NCI-H2107 treated with DMSO at 0.1 percent for 48 hours (cell line): Measurements from ENCODE around the gene GPX2.

Source experiments
- DNase-seq: peaks from one replicate; lab custom pipeline; 2025; ENCODE audit not compliant: unreplicated experiment; lab: John Stamatoyannopoulos, UW

The GPX2 gene

GRCh38 chr14:64942531-64943111 lies at the start of gene GPX2:
TSS of gene GPX2 (minus strand) at chr14:64942745. CDS start at chr14:64942726, 19 bp downstream.
- DNase-seq: peak; percentile 97

GRCh38 chr14:64990939-64991338 lies 48.4 kb upstream of the GPX2 start:
- DNase-seq: no peak

DNA sequence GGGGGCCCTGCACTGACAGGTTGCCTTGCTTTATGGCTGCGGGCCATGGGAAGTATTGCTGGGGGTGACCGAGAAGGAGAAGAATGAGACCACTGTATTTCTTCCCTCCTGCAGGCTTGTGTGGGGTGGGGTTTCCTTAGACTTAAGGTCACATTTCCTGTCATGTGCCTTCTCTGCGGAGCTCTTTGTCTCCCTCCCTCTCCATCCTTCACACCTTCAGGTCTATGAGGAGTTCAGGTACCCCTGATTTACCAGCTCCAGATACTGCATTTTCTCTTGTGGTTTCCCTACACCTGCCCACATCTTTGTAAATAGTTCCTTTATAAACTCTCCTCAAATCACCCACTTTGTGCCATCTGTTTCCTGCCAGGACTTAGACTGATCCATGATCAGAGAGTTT lies 47.8 kb upstream of the GPX2 start:
- DNase-seq: peak; percentile 53

DNA sequence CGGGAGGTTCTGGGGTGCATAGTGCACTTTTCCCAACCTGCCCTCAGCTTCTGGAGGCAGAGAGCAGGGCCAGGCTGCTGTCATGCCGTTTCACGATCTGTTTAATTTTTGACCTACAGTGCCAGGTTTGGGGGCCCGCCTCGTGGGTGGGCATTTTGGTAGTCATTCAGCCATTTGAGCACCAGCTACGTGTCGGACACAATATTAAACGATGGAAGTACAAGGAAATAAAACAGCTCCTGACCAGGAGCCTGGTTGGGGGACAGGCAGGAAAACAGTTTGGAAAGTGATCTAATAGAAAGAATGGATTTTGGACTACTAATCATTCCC lies 44.9 kb upstream of the GPX2 start:
- no peak for DNase-seq

GRCh38 chr14:64986648-64987437 lies 44.3 kb upstream of the GPX2 start, which contains the start of gene FNTB:
TSS of gene FNTB (plus strand) at chr14:64986895. CDS start at chr14:64986954, 59 bp downstream.
- peak; percentile 99 for DNase-seq

GRCh38 chr14:64983439-64984310 lies 41.1 kb upstream of the GPX2 start:
- DNase-seq: peak; percentile 80

DNA sequence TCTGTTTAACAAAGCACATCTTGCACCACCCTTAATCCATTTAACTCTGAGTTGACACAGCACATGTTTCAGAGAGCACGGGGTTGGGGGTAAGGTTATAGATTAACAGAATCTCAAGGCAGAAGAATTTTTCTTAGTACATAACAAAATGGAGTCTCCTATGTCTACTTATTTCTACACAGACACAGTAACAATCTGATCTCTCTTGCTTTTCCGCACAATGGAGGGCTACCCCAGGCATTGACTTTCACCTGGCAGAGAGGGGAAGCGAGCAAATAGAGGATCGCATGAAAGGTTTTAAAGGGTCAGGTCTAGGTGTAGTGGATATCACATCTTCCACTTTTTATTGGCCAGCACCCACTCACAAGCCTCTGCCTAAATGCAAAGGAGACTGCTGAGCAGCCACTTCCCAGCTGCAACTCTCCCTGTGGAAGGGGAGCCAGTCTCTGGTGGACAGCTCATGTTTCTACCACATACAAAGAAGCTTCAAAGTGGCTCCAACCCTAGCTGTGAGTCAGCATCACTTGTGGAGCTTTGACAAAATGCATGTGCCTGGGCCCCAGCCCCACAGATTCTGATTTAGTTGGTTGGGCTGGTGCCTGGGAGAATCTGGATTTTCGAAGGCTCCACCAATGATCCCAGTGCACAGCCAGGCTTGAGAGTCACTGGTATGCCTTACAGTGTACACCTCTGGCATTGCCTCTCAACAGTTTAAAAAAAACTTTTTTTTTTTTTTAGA lies 37.0 kb upstream of the GPX2 start:
- peak; percentile 84 for DNase-seq

DNA sequence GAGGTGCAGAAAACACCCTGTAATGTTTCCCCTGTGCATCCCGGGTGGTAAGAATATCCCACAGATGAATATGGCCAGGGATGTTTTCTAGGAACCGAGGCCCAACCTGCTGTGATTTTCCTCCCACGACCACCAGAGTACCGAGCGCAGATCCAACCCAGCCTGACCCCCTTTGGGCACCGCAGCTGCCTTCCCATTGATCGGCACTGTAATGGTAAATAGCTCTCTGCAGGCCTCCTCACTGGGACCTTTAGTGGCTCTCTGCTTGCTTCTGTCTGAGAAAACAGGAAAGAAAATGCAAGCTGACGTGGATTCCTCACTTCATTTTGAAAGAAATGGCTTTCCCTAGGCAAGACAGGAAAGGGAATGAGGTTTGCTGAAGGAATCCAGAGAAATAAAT lies 32.0 kb upstream of the GPX2 start:
- no peak for DNase-seq

DNA sequence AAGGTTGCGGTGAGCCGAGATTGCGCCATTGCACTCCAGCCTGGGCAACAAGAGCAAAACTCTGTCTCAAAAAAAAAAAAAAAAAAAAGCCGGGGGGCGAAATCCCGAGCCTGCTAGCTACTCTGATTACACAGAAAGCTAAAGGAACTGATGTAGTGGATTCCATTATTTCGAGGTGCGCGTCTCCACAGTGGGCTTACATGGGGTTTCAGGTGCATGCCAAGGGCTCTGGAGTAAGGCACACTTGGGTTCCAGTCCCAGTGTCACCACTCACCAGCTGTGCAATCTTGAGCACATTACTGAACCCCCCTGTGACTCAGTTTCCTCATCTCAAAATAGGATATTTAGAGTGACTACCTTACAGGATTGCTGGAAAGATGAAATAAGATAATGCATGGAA lies 31.3 kb upstream of the GPX2 start:
- DNase-seq: no peak

- DNase-seq: no peak
Observed at GRCh38 chr14:64973026-64973442, 30.5 kb upstream of the GPX2 start.

DNA sequence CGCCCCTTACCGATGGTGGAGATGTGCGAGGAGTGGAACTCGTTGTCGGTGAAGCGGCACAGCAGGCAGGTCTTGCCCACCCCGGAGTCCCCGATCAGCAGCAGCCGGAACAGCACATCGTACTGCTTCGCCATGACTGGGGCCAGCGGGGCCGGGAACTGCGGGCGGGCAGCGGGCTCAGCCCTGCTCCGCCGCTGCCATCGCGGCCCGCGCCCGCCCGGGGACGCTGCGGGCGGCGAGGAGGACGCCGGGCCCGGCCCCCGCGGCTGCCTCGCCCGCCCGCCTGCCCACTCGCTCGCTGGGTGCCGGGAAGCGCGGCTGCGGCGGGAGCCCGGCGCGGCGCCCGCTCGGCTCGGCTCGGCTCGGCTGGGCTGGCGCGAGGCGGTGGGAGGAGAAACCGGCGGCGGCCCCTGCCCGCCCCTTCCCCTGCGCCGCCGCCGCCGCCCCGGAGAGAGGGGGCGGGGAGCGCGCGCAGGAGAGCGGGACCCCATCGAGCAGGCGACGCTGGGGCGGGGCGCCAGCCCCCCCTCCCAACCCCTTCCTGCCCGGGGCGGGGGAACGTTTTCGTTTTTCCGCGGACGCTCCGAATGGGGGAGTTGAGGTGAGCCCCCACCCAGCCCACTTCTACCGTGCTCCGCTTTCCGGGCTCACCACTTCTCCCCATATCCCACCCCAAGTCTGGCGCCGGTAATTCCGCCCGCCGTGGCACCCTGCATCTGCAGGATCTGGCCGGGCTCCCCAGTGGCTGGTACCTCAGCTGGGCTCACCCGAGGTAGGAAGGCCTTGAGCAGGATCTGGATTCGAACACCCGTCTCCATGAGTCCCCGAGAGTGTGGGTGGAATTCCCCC lies 29.6 kb upstream of the GPX2 start, which contains the start of gene RAB15:
Gene RAB15, minus strand, starts transcription at position 394 of the 849 bp plus-strand sequence. Its CDS starts 260 bp downstream, at position 134.
- DNase-seq: peak; percentile 18

GRCh38 chr14:64971491-64971942 lies 29.0 kb upstream of the GPX2 start:
- no peak for DNase-seq

DNA sequence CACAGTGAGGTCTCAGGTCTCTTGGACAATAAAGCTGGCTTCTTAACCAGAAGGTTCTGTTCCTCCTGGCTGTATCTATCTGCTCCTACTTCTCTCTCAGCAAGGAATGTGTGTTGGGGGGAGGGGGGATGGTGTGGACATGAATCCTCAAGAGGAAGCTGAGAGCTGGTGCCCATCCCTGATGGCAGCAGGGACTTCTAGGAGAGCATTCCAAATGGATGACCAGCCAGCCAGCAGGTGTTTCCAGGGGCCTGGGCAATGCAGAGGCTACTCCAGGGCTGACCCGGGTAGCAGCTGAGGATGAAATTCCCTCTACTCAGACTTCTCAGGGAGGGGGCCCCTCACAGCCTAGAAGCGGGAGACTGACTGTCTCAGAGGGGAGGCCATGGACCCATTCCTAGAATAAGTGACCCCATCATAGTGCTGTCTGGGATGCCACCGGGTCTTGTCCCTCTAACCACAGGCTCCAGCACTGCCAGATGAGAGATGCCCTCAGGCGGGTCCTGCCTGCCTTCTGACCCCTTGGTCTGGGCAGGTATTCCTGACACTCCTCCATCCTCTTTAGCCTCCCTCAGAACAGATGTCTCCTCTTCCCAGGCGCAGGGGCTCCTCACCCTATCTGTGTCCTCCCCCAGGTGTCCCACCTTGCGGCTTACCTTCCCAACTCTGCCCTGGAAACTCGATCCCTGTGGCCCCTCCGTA lies 28.4 kb upstream of the GPX2 start:
- DNase-seq: no peak

- DNase-seq: peak; percentile 40
Observed at GRCh38 chr14:64970041-64970440, 27.5 kb upstream of the GPX2 start.

GRCh38 chr14:64968651-64969050 lies 26.1 kb upstream of the GPX2 start:
- DNase-seq: no peak

- DNase-seq: no peak
Observed at GRCh38 chr14:64968167-64968566, 25.6 kb upstream of the GPX2 start.

DNA sequence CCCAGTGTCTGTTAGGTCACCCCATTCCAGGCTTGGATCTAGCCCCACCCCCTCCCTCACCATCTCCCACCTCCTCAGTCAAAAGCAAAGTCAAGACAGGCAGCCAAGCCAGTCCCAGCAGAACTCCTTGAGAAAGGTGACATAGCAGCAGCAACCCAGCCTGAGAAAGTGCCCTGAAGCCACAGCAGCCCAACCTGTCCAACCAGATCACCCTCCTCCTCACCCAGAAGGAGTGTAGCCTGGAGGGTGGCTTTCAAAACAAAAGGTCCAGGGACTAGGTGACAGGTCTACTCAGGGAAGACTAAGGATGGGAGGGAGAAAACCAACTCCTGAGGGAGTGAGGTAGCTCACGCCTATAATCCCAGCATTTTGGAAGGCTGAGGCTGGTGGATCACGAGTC lies 24.4 kb upstream of the GPX2 start:
- DNase-seq: no peak

DNA sequence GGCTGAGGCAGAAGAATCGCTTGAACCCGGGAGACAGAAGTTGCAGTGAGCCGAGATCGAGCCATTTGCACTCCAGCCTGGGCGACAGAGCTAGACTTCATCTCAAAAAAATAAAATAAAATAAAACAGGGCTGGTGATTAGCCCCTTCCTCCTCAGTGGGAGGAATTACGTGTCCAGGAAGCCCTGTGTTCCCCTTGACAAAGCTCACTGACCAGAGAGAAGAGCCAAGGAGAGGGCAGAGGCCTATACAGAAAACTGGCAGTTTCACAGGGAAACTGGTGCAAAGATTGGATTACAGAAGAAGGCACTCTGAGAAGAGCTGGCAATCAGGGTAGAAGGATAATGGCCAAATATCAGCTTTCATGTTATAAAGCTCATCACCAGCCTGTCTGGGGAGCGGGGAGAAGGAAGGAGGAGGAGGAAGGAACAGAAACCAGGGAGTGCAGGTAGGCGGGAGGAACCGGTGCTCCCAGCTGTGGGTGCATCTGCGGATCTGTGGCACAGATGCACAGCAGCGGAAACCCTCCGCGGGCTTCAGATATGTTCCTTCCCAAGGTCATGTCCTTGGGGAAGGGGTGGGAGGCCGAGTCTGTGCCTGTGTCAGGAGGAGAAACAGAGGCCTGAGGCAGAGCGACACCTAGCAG lies 22.9 kb upstream of the GPX2 start:
- DNase-seq: no peak

GRCh38 chr14:64963611-64964010 lies 21.1 kb upstream of the GPX2 start:
- no peak for DNase-seq
